ENCODE data around the gene UTP14A.

GRCh38 chrX:129961180-129962083 lies 55.5 kb downstream of the UTP14A start:
- no peak for TF ChIP-seq CTCF (conservative IDR thresholded peaks at IDR 0.05)
- no peak for TF ChIP-seq EZH2 (IDR thresholded peaks at IDR 0.05; ENCODE audit: low read depth)

All from PC-9 (cell line).